GM23338 (cell line): ENCODE measurements around the gene SLC35B3. TPM values are rescaled to one million over a fixed set of nuclear protein-coding genes. Genes with fewer than 3 reads are reported as not detected.

ENCODE experiments used
- ATAC-seq: fragments of 200-7000 bp; cut with Tn5 transposase; 3 replicates; pipeline ENCODE4 v1.9.1; 2020
- DNase-seq: peaks from one replicate; pipeline ENCODE4 v3.0.0-alpha.2; 2015; ENCODE audit warnings: low spot score
- H2AFZ ChIP-seq: fragments of 200-600 bp; sonication (generic); 2 replicates; pipeline ENCODE4 v1.8.0; 2016; ENCODE audit warnings: antibody characterized with exemption, mild to moderate bottlenecking, moderate library complexity
- H3F3A ChIP-seq: fragments of 200-600 bp; sonication (generic); replicated peaks from 2 replicates; pipeline ENCODE4 v1.8.0; 2017; ENCODE audit warnings: antibody characterized with exemption, mixed run types, low read depth
- H3K27ac ChIP-seq: fragments of 200-600 bp; sonication (generic); 2 replicates; pipeline ENCODE4 v1.6.1; 2016; ENCODE audit warnings: low read depth
- H3K27me3 ChIP-seq: fragments of 200-600 bp; sonication (generic); 2 replicates; pipeline ENCODE4 v1.8.0; 2016; ENCODE audit warnings: mild to moderate bottlenecking, mixed run types, moderate library complexity; ENCODE audit not compliant: insufficient read depth
- H3K36me3 ChIP-seq: fragments of 200-600 bp; sonication (generic); 2 replicates; pipeline ENCODE4 v1.8.0; 2016; ENCODE audit warnings: mild to moderate bottlenecking; ENCODE audit not compliant: insufficient read depth
- H3K4me1 ChIP-seq: fragments of 200-600 bp; sonication (generic); 2 replicates; pipeline ENCODE4 v1.8.0; 2016; ENCODE audit warnings: mild to moderate bottlenecking, moderate library complexity; ENCODE audit not compliant: insufficient read depth
- H3K4me2 ChIP-seq: fragments of 200-600 bp; sonication (generic); 2 replicates; pipeline ENCODE4 v1.7.1; 2017; ENCODE audit warnings: mixed run types
- H3K4me3 ChIP-seq: fragments of 200-600 bp; sonication (generic); 2 replicates; pipeline ENCODE4 v1.6.1; 2016; ENCODE audit warnings: mixed run types
- H3K79me2 ChIP-seq: fragments of 200-600 bp; sonication (generic); replicated peaks from 2 replicates; pipeline ENCODE4 v1.8.0; 2017; ENCODE audit warnings: mild to moderate bottlenecking; ENCODE audit not compliant: insufficient read depth
- H3K9me2 ChIP-seq: fragments of 200-600 bp; sonication (generic); 2 replicates; pipeline ENCODE4 v1.8.0; 2017; ENCODE audit not compliant: insufficient read depth
- H4K20me1 ChIP-seq: fragments of 200-600 bp; sonication (generic); replicated peaks from 2 replicates; pipeline ENCODE4 v1.8.0; 2017; ENCODE audit warnings: mild to moderate bottlenecking; ENCODE audit not compliant: insufficient read depth
- H3K27ac Mint-ChIP-seq: 2 replicates; pipeline ENCODE4 v1.8.0; 2020; ENCODE audit warnings: inconsistent platforms, mild to moderate bottlenecking, moderate library complexity, mixed read lengths
- H3K27me3 Mint-ChIP-seq: 3 replicates; pipeline ENCODE4 v1.8.0; 2022; ENCODE audit warnings: low read depth, mild to moderate bottlenecking, moderate library complexity, mixed read lengths, inconsistent platforms; ENCODE audit not compliant: insufficient read depth, poor library complexity
- H3K36me3 Mint-ChIP-seq: 3 replicates; pipeline ENCODE4 v1.8.0; 2021; ENCODE audit warnings: low read depth, mild to moderate bottlenecking, inconsistent platforms, moderate library complexity, mixed read lengths
- H3K4me1 Mint-ChIP-seq: 3 replicates; pipeline ENCODE4 v1.8.0; 2020; ENCODE audit warnings: mild to moderate bottlenecking, inconsistent platforms, mixed read lengths
- H3K4me3 Mint-ChIP-seq: 3 replicates; pipeline ENCODE4 v1.8.0; 2021; ENCODE audit warnings: moderate library complexity, mild to moderate bottlenecking, inconsistent platforms, mixed read lengths
- H3K9me3 Mint-ChIP-seq: 3 replicates; pipeline ENCODE4 v1.8.0; 2020; ENCODE audit warnings: moderate library complexity, mild to moderate bottlenecking, inconsistent platforms, mixed read lengths
- CTCF ChIP-seq, 2 experiments: fragments of 200-600 bp in 1 of 2; sonication (generic) in 1 of 2; conservative IDR thresholded peaks; 2 replicates each; pipeline versions ENCODE4 v1.5.1 to v1.6.1; 2016 to 2017; ENCODE audit warnings: antibody characterized with exemption in 2 of 2, low read depth in 2 of 2, mild to moderate bottlenecking in 2 of 2, moderate library complexity in 1 of 2
- EZH2 ChIP-seq: fragments of 200-600 bp; sonication (generic); IDR thresholded peaks from one replicate; pipeline ENCODE4 v1.8.0; 2017; ENCODE audit warnings: antibody characterized with exemption, mild to moderate bottlenecking, low read depth; ENCODE audit not compliant: unreplicated experiment
- JUNB ChIP-seq: IDR thresholded peaks from one replicate; pipeline ENCODE4 v1.6.1; 2016; ENCODE audit warnings: antibody characterized with exemption; ENCODE audit not compliant: unreplicated experiment
- POLR2AphosphoS5 ChIP-seq: IDR thresholded peaks from 2 replicates; pipeline ENCODE4 v1.6.1; 2016; ENCODE audit warnings: antibody characterized with exemption, low read depth
- ZNF331 ChIP-seq: fragments of 250-450 bp; sonication (Bioruptor Pico); IDR thresholded peaks from 2 replicates; pipeline ENCODE4 v1.5.0; 2020; ENCODE audit warnings: low read depth, mild to moderate bottlenecking, moderate library complexity
- ZNF462 ChIP-seq: fragments of 250-450 bp; sonication (Bioruptor Pico); IDR thresholded peaks from 2 replicates; pipeline ENCODE4 v1.5.0; 2020; ENCODE audit warnings: mild to moderate bottlenecking, moderate library complexity
- polyA plus RNA-seq: library from polyadenylated mRNA; unstranded; fragments of >200 nt; fragmentation: Nextera tagmentation; extraction: Ambion mirVana; gene quantifications from 2 replicates; pipeline ENCODE4 v1.2.1, GENCODE V29; 2016
- total RNA-seq: library from RNA; depleted of rRNA; stranded (reverse); fragments of >200 nt; shearing (Covaris generic); gene quantifications from 2 replicates; pipeline ENCODE4 v1.2.3, GENCODE V29; 2014

SLC35B3 gene
- total and polyA plus RNA-seq, 2 experiments from 2014 or later, result 7.5 to 9.0 TPM

- TF ChIP-seq ZNF462, result no peak
These were observed 48.3 kb upstream of the SLC35B3 start (continued) for GRCh38 chr6:8483650-8484049.

GRCh38 chr6:8481727-8482126, 46.4 kb upstream of the SLC35B3 start:
- Histone ChIP-seq H2AFZ (no peak overlapping the region), H3K79me2 (no peaks in the 10 kb centered on the region), H3K4me2 (no peak overlapping the region), H3K4me1 (no peaks in the 10 kb centered on the region), H3K27ac (no peak overlapping the region), H3K4me3 (no peak overlapping the region), H3K27me3 (no peaks in the 10 kb centered on the region), H3F3A (no peaks in the 10 kb centered on the region), H3K36me3 (no peaks in the 10 kb centered on the region), H4K20me1 (no peaks in the 10 kb centered on the region), H3K9me2 (no peaks in the 10 kb centered on the region)
- TF ChIP-seq ZNF462 (no peak), JUNB (no peak), CTCF (conservative IDR thresholded peaks at IDR 0.05; ENCODE audit: low read depth in 2 of 2) (peak; percentile 67 to 72), ZNF331 (CRISPR knock-in tag) (no peak), POLR2AphosphoS5 (no peak), EZH2 (no peak)
- no peak overlapping the region for H3K4me3 Mint-ChIP-seq
- no peaks in the 10 kb centered on the region for H3K36me3 Mint-ChIP-seq
- H3K27me3 Mint-ChIP-seq, result peaks cover 2% of the 10 kb centered on the region
- peak; percentile 83 for DNase-seq
- peak; percentile 97 for ATAC-seq
- no peaks in the 10 kb centered on the region for H3K9me3 Mint-ChIP-seq
- no peaks in the 10 kb centered on the region for H3K4me1 Mint-ChIP-seq
- no peak overlapping the region for H3K27ac Mint-ChIP-seq
